Activated naive CD4-positive, alpha-beta T cell treated with anti-CD3 and anti-CD28 coated beads, Interleukin-2, amount 50 U/mL, for 16 hours (primary cell): ENCODE measurements around the gene PSMB8.

Source experiments
- DNase-seq: peaks from one replicate; pipeline ENCODE4 v3.0.0-alpha.2; 2020

PSMB8 gene

GRCh38 chr6:32792901-32793435 is 50.9 kb downstream of the PSMB8 start:
- no peak for DNase-seq
